GM18502 (cell line): ENCODE data around the gene HDAC1.
"Not testable (repeated sequence)": the region's sequence is repeated elsewhere in the genome, so short reads cannot be mapped to it uniquely, and the experiment has no call there.

Source experiments
- ATAC-seq: cut with Tn5 transposase; IDR thresholded peaks from one replicate; pipeline ENCODE4 v1.9.1; 2021; ENCODE audit warnings: mild to moderate bottlenecking; ENCODE audit not compliant: unreplicated experiment, poor library complexity

HDAC1 gene

GRCh38 chr1:32273391-32274208 lies 18.3 kb upstream of the HDAC1 start:
- no peak for ATAC-seq

- ATAC-seq: no peak
These were observed 17.1 kb upstream of the HDAC1 start for GRCh38 chr1:32274646-32275340.

GRCh38 chr1:32275424-32275823 lies 16.5 kb upstream of the HDAC1 start:
- no peak for ATAC-seq

- ATAC-seq: no peak
These were observed 15.7 kb upstream of the HDAC1 start for GRCh38 chr1:32276032-32276782.

GRCh38 chr1:32284777-32285176 lies 7.1 kb upstream of the HDAC1 start:
- ATAC-seq: not testable (repeated sequence)

GRCh38 chr1:32285658-32286057 lies 6.2 kb upstream of the HDAC1 start:
- ATAC-seq: no peak

GRCh38 chr1:32286763-32287162 lies 5.1 kb upstream of the HDAC1 start:
- no peak for ATAC-seq

GRCh38 chr1:32289256-32289655 lies 2.6 kb upstream of the HDAC1 start:
- ATAC-seq: no peak

GRCh38 chr1:32291145-32291707 lies 657 bp upstream of the HDAC1 start:
- ATAC-seq: no peak

- ATAC-seq: not testable (repeated sequence)
These were observed 6.3 kb downstream of the HDAC1 start for GRCh38 chr1:32298211-32298610.

- ATAC-seq: no peak
These were observed 7.4 kb downstream of the HDAC1 start for GRCh38 chr1:32299327-32299726.

- ATAC-seq: no peak
These were observed 11.5 kb downstream of the HDAC1 start for GRCh38 chr1:32303358-32303757.

- no peak for ATAC-seq
These were observed 12.2 kb downstream of the HDAC1 start for GRCh38 chr1:32303997-32304622.

- no peak for ATAC-seq
These were observed 13.4 kb downstream of the HDAC1 start for GRCh38 chr1:32305310-32305709.

- ATAC-seq: no peak
These were observed 15.4 kb downstream of the HDAC1 start for GRCh38 chr1:32307324-32307723.

- no peak for ATAC-seq
These were observed 18.1 kb downstream of the HDAC1 start for GRCh38 chr1:32309960-32310359.

- no peak for ATAC-seq
These were observed 20.0 kb downstream of the HDAC1 start for GRCh38 chr1:32311709-32312393.

- ATAC-seq: peak; percentile 9
These were observed 25.0 kb downstream of the HDAC1 start for GRCh38 chr1:32316903-32317277.

GRCh38 chr1:32318127-32318869 lies 26.4 kb downstream of the HDAC1 start:
- no peak for ATAC-seq
